ENCODE data around the gene ZNF341.

GRCh38 chr20:33773412-33774089 is 41.8 kb downstream of the ZNF341 start:
- TF ChIP-seq TCF12 (IDR thresholded peaks at IDR 0.05; ENCODE audit: low read depth, low read length) (no peak), POLR2A (IDR thresholded peaks at IDR 0.05; ENCODE audit: control extremely low read depth in 1 of 2, low read depth in 2 of 2, low read length in 2 of 2) (no peak), CTCF (IDR thresholded peaks at IDR 0.05; ENCODE audit: control extremely low read depth in 1 of 3, insufficient read depth in 1 of 3, low read depth in 1 of 3, low read length in 3 of 3) (no peak), JUN (IDR thresholded peaks at IDR 0.05; ENCODE audit: low read depth, low read length) (no peak), POLR2AphosphoS5 (IDR thresholded peaks at IDR 0.05; ENCODE audit: low read depth, low read length) (no peak), CHD2 (IDR thresholded peaks at IDR 0.05; ENCODE audit: low read length) (no peak), CREB1 (IDR thresholded peaks at IDR 0.05) (no peak), RAD21 (IDR thresholded peaks at IDR 0.05 in 1 of 2, conservative IDR thresholded peaks at IDR 0.05 in 1 of 2; ENCODE audit: low read depth in 2 of 2, low read length in 2 of 2) (no peak), POU5F1 (IDR thresholded peaks at IDR 0.05; ENCODE audit: low read depth, low read length) (no peak), EZH2 (IDR thresholded peaks at IDR 0.05; ENCODE audit: low read depth, low read length, severe bottlenecking) (no peak), CBX5 (IDR thresholded peaks at IDR 0.05; ENCODE audit: low read depth, low read length) (no peak)
- TF ChIP-seq, protein P1, sequence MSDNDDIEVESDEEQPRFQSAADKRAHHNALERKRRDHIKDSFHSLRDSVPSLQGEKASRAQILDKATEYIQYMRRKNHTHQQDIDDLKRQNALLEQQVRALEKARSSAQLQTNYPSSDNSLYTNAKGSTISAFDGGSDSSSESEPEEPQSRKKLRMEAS (IDR thresholded peaks at IDR 0.05), result no peak

Measured in H1 (cell line).